ENCODE measurements around the gene LGALS12. TPM values are rescaled to one million over a fixed set of nuclear protein-coding genes. Genes with fewer than 3 reads are reported as not detected.

The LGALS12 gene
- total RNA-seq, 1 experiment from 2014 or later: not detected

- DNase-seq (ENCODE audit: low read depth): no peak
- in situ Hi-C loops (cut with HindIII; ENCODE audit: low pct_unique_long_range_greater_than_20kb, low sequenced_read_pairs): no loop called here
These were observed 45.4 kb downstream of the LGALS12 start for GRCh38 chr11:63551091-63551888.

- no peak for DNase-seq (ENCODE audit: low read depth)
- in situ Hi-C loops (cut with HindIII; ENCODE audit: low pct_unique_long_range_greater_than_20kb, low sequenced_read_pairs): no loop called here
These were observed 46.0 kb downstream of the LGALS12 start for GRCh38 chr11:63551889-63552266.

- in situ Hi-C loops (cut with HindIII; ENCODE audit: low pct_unique_long_range_greater_than_20kb, low sequenced_read_pairs): no loop called here
These were observed 47.0 kb downstream of the LGALS12 start for GRCh38 chr11:63552921-63553320.

GRCh38 chr11:63553759-63554158, 47.9 kb downstream of the LGALS12 start:
- no peak for DNase-seq (ENCODE audit: low read depth)
- in situ Hi-C loops (cut with HindIII; ENCODE audit: low pct_unique_long_range_greater_than_20kb, low sequenced_read_pairs): no loop called here

More at GRCh38 chr11:63552921-63553320, 47.0 kb downstream of the LGALS12 start:
- DNase-seq (ENCODE audit: low read depth): no peak

- in situ Hi-C loops (cut with HindIII; ENCODE audit: low pct_unique_long_range_greater_than_20kb, low sequenced_read_pairs): no loop called here
- no peak for DNase-seq (ENCODE audit: low read depth)
These were observed 49.0 kb downstream of the LGALS12 start for GRCh38 chr11:63554877-63555223.

- no peak for DNase-seq (ENCODE audit: low read depth)
- in situ Hi-C loops (cut with HindIII; ENCODE audit: low pct_unique_long_range_greater_than_20kb, low sequenced_read_pairs): no loop called here
These were observed 50.6 kb downstream of the LGALS12 start for GRCh38 chr11:63556404-63557013.

GRCh38 chr11:63557570-63557969, 51.7 kb downstream of the LGALS12 start:
- in situ Hi-C loops (cut with HindIII; ENCODE audit: low pct_unique_long_range_greater_than_20kb, low sequenced_read_pairs): no loop called here
- DNase-seq (ENCODE audit: low read depth): no peak

- in situ Hi-C loops (cut with HindIII; ENCODE audit: low pct_unique_long_range_greater_than_20kb, low sequenced_read_pairs): no loop called here
- DNase-seq (ENCODE audit: low read depth): no peak
These were observed 52.7 kb downstream of the LGALS12 start for GRCh38 chr11:63558459-63559157.

GRCh38 chr11:63560506-63561180, 54.8 kb downstream of the LGALS12 start:
- DNase-seq (ENCODE audit: low read depth): no peak
- in situ Hi-C loops (cut with HindIII; ENCODE audit: low pct_unique_long_range_greater_than_20kb, low sequenced_read_pairs): no loop called here

- in situ Hi-C loops (cut with HindIII; ENCODE audit: low pct_unique_long_range_greater_than_20kb, low sequenced_read_pairs): no loop called here
- no peak for DNase-seq (ENCODE audit: low read depth)
These were observed 57.5 kb downstream of the LGALS12 start, which contains the start of gene PLAAT2 for GRCh38 chr11:63563201-63564055. Gene PLAAT2, minus strand, starts transcription at chr11:63563379. Its CDS starts 55 bp downstream, at chr11:63563324.

GRCh38 chr11:63564056-63564774, 58.3 kb downstream of the LGALS12 start:
- in situ Hi-C loops (cut with HindIII; ENCODE audit: low pct_unique_long_range_greater_than_20kb, low sequenced_read_pairs): no loop called here

GRCh38 chr11:63564784-63565350, 59.0 kb downstream of the LGALS12 start:
- peak; percentile 75 for DNase-seq (ENCODE audit: low read depth)
- in situ Hi-C loops (cut with HindIII; ENCODE audit: low pct_unique_long_range_greater_than_20kb, low sequenced_read_pairs): no loop called here

More at GRCh38 chr11:63564056-63564774, 58.3 kb downstream of the LGALS12 start:
- peak; percentile 74 for DNase-seq (ENCODE audit: low read depth)

Other genes with a start within 250 kb of the LGALS12 start
- not detected in 2 replicates for gene SLC22A9, start 136.3 kb upstream of the LGALS12 start, total RNA-seq (2014; rRNA removed; shearing (Covaris generic); ENCODE audit: low replicate concordance)
- 0.87 and 2.3 TPM in 2 replicates for gene PLAAT5, start 14.9 kb upstream of the LGALS12 start, total RNA-seq (2014; rRNA removed; shearing (Covaris generic); ENCODE audit: low replicate concordance)
- gene PLAAT4, start 30.7 kb downstream of the LGALS12 start, total RNA-seq (2014; rRNA removed; shearing (Covaris generic); ENCODE audit: low replicate concordance): 57.7 and 64.5 TPM in 2 replicates
- gene PLAAT2, start 57.3 kb downstream of the LGALS12 start, total RNA-seq (2014; rRNA removed; shearing (Covaris generic); ENCODE audit: low replicate concordance): 3.4 TPM in 1 of 2 replicates, not detected in the other
- gene PLAAT3, start 108.3 kb downstream of the LGALS12 start, total RNA-seq (2014; rRNA removed; shearing (Covaris generic); ENCODE audit: low replicate concordance): 163 and 198 TPM in 2 replicates
- gene ATL3, start 165.3 kb downstream of the LGALS12 start, total RNA-seq (2014; rRNA removed; shearing (Covaris generic); ENCODE audit: low replicate concordance): 46.9 and 58.7 TPM in 2 replicates
- gene RTN3, start 175.4 kb downstream of the LGALS12 start, total RNA-seq (2014; rRNA removed; shearing (Covaris generic); ENCODE audit: low replicate concordance): 98.2 and 107 TPM in 2 replicates

All from Caki2 (cell line).